ENCODE measurements around the gene FAM72B. TPM values are rescaled to one million over a fixed set of nuclear protein-coding genes. Genes with fewer than 3 reads are reported as not detected.
"Not testable (repeated sequence)": the region's sequence is repeated elsewhere in the genome, so short reads cannot be mapped to it uniquely, and the experiment has no call there.

The FAM72B gene
- total RNA-seq, 1 donor from 2014 or later: 0.30 TPM

GRCh38 chr1:121152788-121153187 lies 31.4 kb downstream of the FAM72B start:
- DNase-seq (ENCODE audit: low read depth): not testable (repeated sequence)

- not testable (repeated sequence) for DNase-seq (ENCODE audit: low read depth)
Measured at GRCh38 chr1:121151294-121151693, 32.8 kb downstream of the FAM72B start.

GRCh38 chr1:121148489-121149190 lies 35.5 kb downstream of the FAM72B start:
- DNase-seq (ENCODE audit: low read depth): not testable (repeated sequence)

- DNase-seq (ENCODE audit: low read depth): not testable (repeated sequence)
Measured at GRCh38 chr1:121140393-121140792, 43.7 kb downstream of the FAM72B start.

- DNase-seq (ENCODE audit: low read depth): not testable (repeated sequence)
Measured at GRCh38 chr1:121131494-121131893, 52.6 kb downstream of the FAM72B start.

GRCh38 chr1:121118480-121118824 lies 65.7 kb downstream of the FAM72B start:
- DNase-seq (ENCODE audit: low read depth): peak; percentile 37

Other genes with a start within 250 kb of the FAM72B start
- 16.1 TPM in 2 replicates for gene SRGAP2C, start 635 bp upstream of the FAM72B start, total RNA-seq

Data from renal cortical epithelial cell (primary cell).